GM15510 (cell line): Measurements from ENCODE around the gene CMIP.

ENCODE experiments used
- POLR2A ChIP-seq: IDR thresholded peaks from 3 replicates; pipeline ENCODE4 v1.6.1; 2011; ENCODE audit warnings: borderline replicate concordance; ENCODE audit not compliant: insufficient read length; ENCODE audit errors: extremely low read depth

The CMIP gene

GRCh38 chr16:81463296-81463890, 18.8 kb downstream of the CMIP start:
- TF ChIP-seq POLR2A: no peak

- TF ChIP-seq POLR2A: no peak
Measured at GRCh38 chr16:81464279-81464678, 19.7 kb downstream of the CMIP start.

GRCh38 chr16:81465375-81465943, 20.9 kb downstream of the CMIP start:
- TF ChIP-seq POLR2A: no peak

- TF ChIP-seq POLR2A: no peak
Measured at GRCh38 chr16:81466356-81466980, 21.9 kb downstream of the CMIP start.

- TF ChIP-seq POLR2A: no peak
Measured at GRCh38 chr16:81467072-81467471, 22.5 kb downstream of the CMIP start.

GRCh38 chr16:81467815-81468214, 23.2 kb downstream of the CMIP start:
- TF ChIP-seq POLR2A: no peak

GRCh38 chr16:81468269-81468902, 23.8 kb downstream of the CMIP start:
- no peak for TF ChIP-seq POLR2A

- TF ChIP-seq POLR2A: no peak
Measured at GRCh38 chr16:81469183-81469677, 24.6 kb downstream of the CMIP start.

- no peak for TF ChIP-seq POLR2A
Measured at GRCh38 chr16:81469710-81470535, 25.3 kb downstream of the CMIP start.

- TF ChIP-seq POLR2A: no peak
Measured at GRCh38 chr16:81470796-81471636, 26.4 kb downstream of the CMIP start.

GRCh38 chr16:81471882-81472281, 27.3 kb downstream of the CMIP start:
- TF ChIP-seq POLR2A: no peak

GRCh38 chr16:81472391-81472790, 27.8 kb downstream of the CMIP start:
- no peak for TF ChIP-seq POLR2A

GRCh38 chr16:81473066-81473488, 28.5 kb downstream of the CMIP start:
- TF ChIP-seq POLR2A: no peak

- no peak for TF ChIP-seq POLR2A
Measured at GRCh38 chr16:81473558-81473957, 28.9 kb downstream of the CMIP start.
